OCI-LY7 (cell line): Measurements from ENCODE around the gene RSL1D1. TPM values are rescaled to one million over a fixed set of nuclear protein-coding genes. Genes with fewer than 3 reads are reported as not detected.

Experiments used
- BruUV-seq: library from RNA; stranded (reverse); fragments of 400-500 nt; replicated peaks from 2 replicates; lab custom pipeline; 2021; lab: Mats Ljungman, UMichigan
- CTCF ChIA-PET: fragments of 300-600 bp; sonication (Branson Sonifier 250); formaldehyde crosslinking; loops from one replicate; lab custom pipeline; 2022; ENCODE audit warnings: antibody characterized with exemption; ENCODE audit not compliant: unreplicated experiment; lab: Charles Lee
- POLR2A ChIA-PET: fragments of 300-600 bp; sonication (Branson Sonifier 250); formaldehyde crosslinking; loops from one replicate; lab custom pipeline; 2022; ENCODE audit warnings: antibody characterized with exemption; lab: Charles Lee
- DNase-seq: peaks from one replicate; pipeline ENCODE4 v3.0.0-alpha.2; 2015; ENCODE audit warnings: low spot score
- H2AFZ ChIP-seq: fragments of 200-600 bp; sonication (generic), shearing (Covaris generic); 2 replicates; pipeline ENCODE4 v1.6.1; 2014; ENCODE audit warnings: mild to moderate bottlenecking, antibody characterized with exemption, low read length, moderate library complexity
- H3K27ac ChIP-seq: fragments of 200-600 bp; sonication (generic); 2 replicates; pipeline ENCODE4 v1.5.1; 2014; ENCODE audit warnings: mixed run types, low read depth, mild to moderate bottlenecking, moderate library complexity, low read length, inconsistent platforms; ENCODE audit not compliant: poor library complexity, severe bottlenecking
- H3K36me3 ChIP-seq: fragments of 200-600 bp; sonication (generic); 2 replicates; pipeline ENCODE4 v1.6.1; 2014; ENCODE audit warnings: mild to moderate bottlenecking, antibody characterized with exemption, low read length, moderate library complexity, mixed read lengths; ENCODE audit not compliant: insufficient read depth
- H3K4me1 ChIP-seq: fragments of 200-600 bp; sonication (generic); 2 replicates; pipeline ENCODE4 v1.5.1; 2014; ENCODE audit warnings: mild to moderate bottlenecking, low read length; ENCODE audit not compliant: insufficient read depth, poor library complexity, severe bottlenecking
- H3K4me2 ChIP-seq: fragments of 200-600 bp; sonication (generic); 2 replicates; pipeline ENCODE4 v1.6.1; 2014; ENCODE audit warnings: mild to moderate bottlenecking, low read length
- H3K4me3 ChIP-seq: fragments of 200-600 bp; sonication (generic); 2 replicates; pipeline ENCODE4 v1.5.1; 2014; ENCODE audit warnings: mild to moderate bottlenecking, low read depth, low read length; ENCODE audit not compliant: poor library complexity, severe bottlenecking
- H3K79me2 ChIP-seq: fragments of 200-600 bp; sonication (generic); 2 replicates; pipeline ENCODE4 v1.6.1; 2016; ENCODE audit warnings: low read depth, mild to moderate bottlenecking, low read length, moderate library complexity, mixed read lengths; ENCODE audit not compliant: insufficient read depth
- H3K9me2 ChIP-seq: fragments of 200-600 bp; sonication (generic); 2 replicates; pipeline ENCODE4 v1.6.1; 2016; ENCODE audit warnings: mild to moderate bottlenecking, low read length, mixed read lengths; ENCODE audit not compliant: insufficient read depth
- H3K9me3 ChIP-seq: fragments of 200-600 bp; sonication (generic); 2 replicates; pipeline ENCODE4 v1.6.1; 2014; ENCODE audit warnings: mild to moderate bottlenecking, mixed run types, low read length, mixed read lengths
- H4K20me1 ChIP-seq: fragments of 200-600 bp; sonication (generic); 2 replicates; pipeline ENCODE4 v1.6.1; 2014; ENCODE audit warnings: mild to moderate bottlenecking, antibody characterized with exemption, low read length, moderate library complexity, mixed read lengths; ENCODE audit not compliant: insufficient read depth
- EZH2phosphoT487 ChIP-seq: fragments of 200-600 bp; sonication (generic); IDR thresholded peaks from 2 replicates; pipeline ENCODE4 v1.6.1; 2018; ENCODE audit warnings: low read depth, borderline replicate concordance, mild to moderate bottlenecking, mixed run types, antibody characterized with exemption, low read length, moderate library complexity, mixed read lengths
- intact Hi-C: fragments of 100-400 bp; cut with micrococcal nuclease; formaldehyde crosslinking; loops from one replicate; pipeline ENCODE4 v1.10.0; 2022; ENCODE audit not compliant: unreplicated experiment
- total RNA-seq, 2 experiments: library from RNA; depleted of rRNA in 1 of 2; stranded (reverse); fragments of >200 nt in 1 of 2; shearing (Covaris generic) in 1 of 2; gene quantifications; 2 replicates each; pipeline ENCODE4 v1.2.3, GENCODE V29; 2014 to 2022
- TF ChIP-seq, protein P1 (sequence below): fragments of 200-600 bp; sonication (generic); conservative IDR thresholded peaks from 2 replicates; pipeline ENCODE4 v1.5.1; 2014; ENCODE audit warnings: mild to moderate bottlenecking, antibody characterized with exemption, low read length, moderate library complexity, mixed read lengths

RSL1D1 gene
- total RNA-seq, 2 experiments from 2014 or later: 104 to 252 TPM

DNA sequence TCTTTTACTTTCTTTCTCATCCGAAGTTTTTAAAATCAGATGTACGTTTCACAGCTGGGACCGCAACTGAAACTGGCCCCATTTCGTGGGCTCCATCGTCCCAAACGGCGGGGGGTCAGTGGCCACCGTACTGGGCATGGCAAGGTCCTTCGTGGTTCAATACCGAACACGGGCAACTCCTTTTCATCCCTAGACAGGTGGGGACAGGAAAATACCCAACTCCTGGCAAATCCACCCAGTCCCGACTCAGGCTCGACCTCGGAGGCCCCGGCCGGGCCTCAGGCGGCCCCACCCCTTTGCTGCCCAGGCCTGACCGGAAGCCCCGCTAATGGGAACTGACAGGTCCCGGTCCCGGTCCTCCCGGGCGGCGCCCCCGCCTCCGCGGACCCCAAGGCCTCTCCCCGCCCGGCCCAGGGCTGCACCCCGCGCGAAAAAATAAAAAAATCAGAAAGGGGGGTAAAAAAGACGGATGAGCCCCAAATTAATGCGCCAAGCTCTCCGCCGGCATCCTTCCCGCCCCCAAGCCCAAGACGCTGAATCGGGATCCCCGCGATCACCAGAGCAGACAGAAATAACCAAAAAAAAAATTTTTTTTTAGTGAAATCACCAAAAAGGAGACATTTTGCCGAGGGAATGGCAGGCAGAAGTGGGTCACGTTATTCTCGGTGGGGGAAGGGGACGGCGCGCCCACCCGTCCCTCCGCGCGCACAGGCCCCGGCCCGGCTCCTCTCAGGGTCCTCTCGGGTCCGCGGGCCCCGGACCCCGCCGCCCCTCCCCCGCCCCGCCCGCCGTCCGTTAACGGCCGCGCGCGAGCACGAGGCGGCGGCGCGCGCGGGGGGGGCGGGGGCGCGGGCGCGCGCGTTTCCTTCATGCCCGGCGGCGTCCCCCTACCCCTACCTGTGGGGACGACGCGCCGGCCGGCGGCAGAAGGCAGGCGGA, 54.8 kb downstream of the RSL1D1 start:
- H3K9me2 ChIP-seq: no peaks in the 10 kb centered on the region
- TF ChIP-seq EZH2phosphoT487: no peak
- TF ChIP-seq, protein P1, sequence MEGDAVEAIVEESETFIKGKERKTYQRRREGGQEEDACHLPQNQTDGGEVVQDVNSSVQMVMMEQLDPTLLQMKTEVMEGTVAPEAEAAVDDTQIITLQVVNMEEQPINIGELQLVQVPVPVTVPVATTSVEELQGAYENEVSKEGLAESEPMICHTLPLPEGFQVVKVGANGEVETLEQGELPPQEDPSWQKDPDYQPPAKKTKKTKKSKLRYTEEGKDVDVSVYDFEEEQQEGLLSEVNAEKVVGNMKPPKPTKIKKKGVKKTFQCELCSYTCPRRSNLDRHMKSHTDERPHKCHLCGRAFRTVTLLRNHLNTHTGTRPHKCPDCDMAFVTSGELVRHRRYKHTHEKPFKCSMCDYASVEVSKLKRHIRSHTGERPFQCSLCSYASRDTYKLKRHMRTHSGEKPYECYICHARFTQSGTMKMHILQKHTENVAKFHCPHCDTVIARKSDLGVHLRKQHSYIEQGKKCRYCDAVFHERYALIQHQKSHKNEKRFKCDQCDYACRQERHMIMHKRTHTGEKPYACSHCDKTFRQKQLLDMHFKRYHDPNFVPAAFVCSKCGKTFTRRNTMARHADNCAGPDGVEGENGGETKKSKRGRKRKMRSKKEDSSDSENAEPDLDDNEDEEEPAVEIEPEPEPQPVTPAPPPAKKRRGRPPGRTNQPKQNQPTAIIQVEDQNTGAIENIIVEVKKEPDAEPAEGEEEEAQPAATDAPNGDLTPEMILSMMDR: no peak
- intact Hi-C loops: loop anchor here (2.0 kb wide), 3 partner anchors 28 to 108 kb away; partner anchors contain the start of gene TXNDC11
- H2AFZ ChIP-seq: no peak overlapping the region; the same call in 1 of the 2 replicates
- H3K9me3 ChIP-seq: no peaks in the 10 kb centered on the region
- peaks cover 77% of the 10 kb centered on the region for H3K79me2 ChIP-seq
- H3K4me2 ChIP-seq: peak overlapping the region; percentile 97
- H3K36me3 ChIP-seq: peaks cover 34% of the 10 kb centered on the region
- BruUV-seq: no TSS peak
- H4K20me1 ChIP-seq: peaks cover 34% of the 10 kb centered on the region
- peaks cover 70% of the 10 kb centered on the region for H3K4me1 ChIP-seq
- peak overlapping the region; percentile 64 for H3K27ac ChIP-seq
- ChIA-PET CTCF (interaction anchor here (0.6 to 1.0 kb wide), 4 partner anchors 30 to 228 kb away, joined by 3 to 5 read pairs (median 4); no protein-coding TSS in a partner anchor), POLR2A (interaction anchor here (0.5 to 2.4 kb wide), 9 partner anchors 10 to 299 kb away, joined by 3 to 17 read pairs (median 5); no protein-coding TSS in a partner anchor)
- peak; percentile 31 for DNase-seq
- peak overlapping the region; percentile 92 for H3K4me3 ChIP-seq

DNA sequence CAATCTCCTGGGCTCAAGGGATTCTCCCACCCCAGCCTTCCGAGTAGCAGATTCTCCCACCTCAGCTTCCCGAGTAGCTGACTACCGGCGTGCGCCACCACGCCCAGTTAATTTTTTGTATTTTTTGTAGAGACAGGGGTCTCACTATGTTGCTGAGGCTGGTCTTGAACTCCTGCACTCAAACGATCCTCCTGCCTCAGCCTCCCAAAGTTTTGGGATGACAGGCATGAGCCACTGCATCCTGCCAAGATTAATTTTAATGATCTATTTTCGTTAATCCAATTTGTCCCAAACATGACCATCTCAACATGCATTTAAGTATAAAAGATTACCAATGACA, 55.5 kb downstream of the RSL1D1 start:
- no peaks in the 10 kb centered on the region for H3K9me3 ChIP-seq
- CTCF ChIA-PET: interaction anchor here (0.6 kb wide), 1 partner anchor 228 kb away, joined by 4 read pairs; no protein-coding TSS in a partner anchor
- H4K20me1 ChIP-seq: peaks cover 34% of the 10 kb centered on the region
- no peaks in the 10 kb centered on the region for H3K9me2 ChIP-seq
- POLR2A ChIA-PET: no interaction called here
- peaks cover 83% of the 10 kb centered on the region for H3K79me2 ChIP-seq
- no peak for TF ChIP-seq EZH2phosphoT487
- TF ChIP-seq, protein P1: no peak
- peaks cover 34% of the 10 kb centered on the region for H3K36me3 ChIP-seq
- H3K4me2 ChIP-seq: peak overlapping the region; percentile 97
- no TSS peak for BruUV-seq
- no peak overlapping the region for H3K27ac ChIP-seq
- H3K4me3 ChIP-seq: peak overlapping the region; percentile 92
- H3K4me1 ChIP-seq: peaks cover 74% of the 10 kb centered on the region
- no peak overlapping the region for H2AFZ ChIP-seq
- intact Hi-C loops: loop anchor here (2.0 kb wide), 3 partner anchors 27 to 107 kb away; partner anchors contain the start of gene TXNDC11
- DNase-seq: no peak
